Mucosa of descending colon (tissue), 3 donors: ENCODE data around the gene ARMC2. TPM values are rescaled to one million over a fixed set of nuclear protein-coding genes. Genes with fewer than 3 reads are reported as not detected.

Source experiments
- ATAC-seq: fragments of 200-7000 bp; cut with Tn5 transposase; one replicate; pipeline ENCODE4 v1.9.1; 2020; ENCODE audit warnings: mild to moderate bottlenecking, moderate library complexity
- DNase-seq, 3 donors: peaks; one replicate each; pipeline ENCODE4 v3.0.0-alpha.2; 2020
- H3K36me3 ChIP-seq: fragments of 200-600 bp; one replicate; pipeline ENCODE4 v1.8.0; 2021; ENCODE audit warnings: low read depth, mild to moderate bottlenecking
- H3K4me1 ChIP-seq: fragments of 200-600 bp; one replicate; pipeline ENCODE4 v1.8.0; 2021; ENCODE audit warnings: low read depth, mild to moderate bottlenecking
- H3K4me3 ChIP-seq: fragments of 200-600 bp; one replicate; pipeline ENCODE4 v1.8.0; 2021; ENCODE audit warnings: mild to moderate bottlenecking
- H3K9me3 ChIP-seq: fragments of 200-600 bp; one replicate; pipeline ENCODE4 v1.8.0; 2021; ENCODE audit warnings: mild to moderate bottlenecking
- CTCF ChIP-seq: fragments of 200-600 bp; IDR thresholded peaks from one replicate; pipeline ENCODE4 v1.8.0; 2022; ENCODE audit warnings: antibody characterized with exemption, mild to moderate bottlenecking
- intact Hi-C, 2 donors: fragments of 100-400 bp; cut with DNase I in 1 of 2; cut with micrococcal nuclease in 1 of 2; formaldehyde crosslinking; loops; one replicate each; pipeline versions ENCODE4 v1.11.0 to v1.11.1; 2022; cut with DNase I, micrococcal nuclease
- total RNA-seq, 3 donors: library from RNA; stranded (reverse); fragmentation: NEBNext Ultra II Directional in 2 of 3; extraction: Animal tissue kit (Norgen Biotek cat#: 25700) in 2 of 3; gene quantifications; one replicate each; pipeline versions ENCODE4 v1.2.1 to v1.2.4, GENCODE V29; 2021 to 2023
- donor health status: DM: no; HTN: no; CAD: no; lungs with moderate emphysema.
- donor health status: DM: no; HTN: no; CAD: no.
- donor health status: DM: no; HTN: yes; CAD: no.

The ARMC2 gene
- total RNA-seq, 3 donors from 2014 or later: 3.5 to 5.5 (median 4.8) TPM

DNA sequence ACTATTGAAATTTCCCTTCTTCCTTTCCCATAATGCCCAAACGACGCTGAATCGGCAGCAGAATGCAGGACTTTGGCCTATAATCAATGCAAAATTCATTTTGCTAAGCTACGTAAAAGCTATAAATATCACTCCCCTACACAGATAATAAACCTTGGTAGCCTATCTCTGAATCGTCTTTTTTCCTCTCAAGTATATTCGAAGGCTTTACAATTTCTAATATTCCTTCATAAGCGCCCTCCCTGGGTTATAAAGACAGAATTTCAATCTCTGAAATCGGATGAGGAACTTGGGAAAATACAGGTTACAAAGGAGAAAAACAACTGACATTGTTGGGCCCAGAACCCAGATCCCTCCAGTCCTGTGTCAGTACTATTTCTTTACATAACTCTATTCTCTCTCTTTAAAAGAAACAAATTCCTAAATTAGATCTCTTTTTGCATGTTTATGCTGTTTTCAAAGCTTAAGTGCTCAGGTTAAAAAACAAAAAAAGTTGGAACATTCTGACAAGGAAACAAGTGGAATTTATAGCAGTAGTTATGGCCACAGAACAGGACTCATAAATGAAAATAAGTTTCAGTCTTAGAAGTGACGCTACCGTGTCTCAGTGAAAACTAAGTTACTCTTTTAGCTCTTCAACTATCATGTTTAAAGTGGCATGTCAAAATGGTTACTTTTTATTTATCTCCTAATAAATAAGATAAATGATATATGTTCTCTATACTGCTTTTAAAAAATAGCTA is 161.9 kb downstream of the ARMC2 start:
- peaks cover 18% of the 10 kb centered on the region for H3K4me1 ChIP-seq
- intact Hi-C loops: no loop called here

GRCh38 chr6:109010705-109011102 is 162.5 kb downstream of the ARMC2 start:
- Histone ChIP-seq H3K36me3 (no peaks in the 10 kb centered on the region), H3K4me3 (no peak overlapping the region), H3K4me1 (peaks cover 18% of the 10 kb centered on the region), H3K9me3 (no peaks in the 10 kb centered on the region)
- no peak for TF ChIP-seq CTCF
- ATAC-seq (no peak), DNase-seq (no peak)
- intact Hi-C loops: no loop called here

More for the DNA sequence above, 161.9 kb downstream of the ARMC2 start:
- ATAC-seq (peak; percentile 4), DNase-seq (no peak)
- Histone ChIP-seq H3K9me3 (no peaks in the 10 kb centered on the region), H3K36me3 (no peaks in the 10 kb centered on the region), H3K4me3 (peak overlapping the region; percentile 84)
- TF ChIP-seq CTCF: no peak

DNA sequence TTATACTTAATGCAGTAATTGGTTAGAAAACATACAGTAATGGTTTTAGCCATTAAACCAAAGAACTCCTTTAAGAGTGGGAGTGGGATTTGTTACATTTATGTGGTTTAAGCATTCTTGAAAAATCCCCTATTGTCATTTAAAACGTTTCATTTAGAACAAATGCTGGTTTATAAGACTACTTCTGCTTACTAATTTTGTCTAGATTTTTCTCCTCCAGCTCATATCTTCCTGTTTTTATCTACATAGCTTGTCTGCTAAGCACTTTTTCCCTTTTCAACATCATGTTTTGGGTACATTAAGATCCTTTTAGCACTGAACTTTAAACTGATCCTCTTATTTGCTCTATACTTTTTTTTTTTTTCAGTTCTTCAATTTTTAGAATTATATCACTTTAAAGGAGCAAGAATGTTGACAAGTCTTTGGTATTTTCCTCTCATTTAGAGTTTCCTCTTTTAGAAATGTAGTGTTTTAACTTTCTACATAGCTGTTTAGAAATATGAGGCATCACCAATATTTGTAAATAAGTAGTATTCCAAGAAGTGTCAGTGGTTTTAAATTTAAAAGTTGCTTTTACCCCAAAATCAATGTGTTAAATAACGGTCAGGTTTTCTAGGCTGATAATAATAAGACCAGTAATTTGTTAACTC is 165.6 kb downstream of the ARMC2 start:
- H3K4me1 ChIP-seq: peaks cover 9% of the 10 kb centered on the region
- no peak for DNase-seq
- no peaks in the 10 kb centered on the region for H3K9me3 ChIP-seq
- TF ChIP-seq CTCF: no peak
- ATAC-seq: no peak
- no peak overlapping the region for H3K4me3 ChIP-seq
- no peaks in the 10 kb centered on the region for H3K36me3 ChIP-seq
- intact Hi-C loops: no loop called here

- intact Hi-C loops: no loop called here
- ATAC-seq (no peak), DNase-seq (no peak)
- no peak for TF ChIP-seq CTCF
- Histone ChIP-seq H3K4me1 (peaks cover 9% of the 10 kb centered on the region), H3K36me3 (no peaks in the 10 kb centered on the region), H3K9me3 (no peaks in the 10 kb centered on the region), H3K4me3 (no peak overlapping the region)
These were observed 166.4 kb downstream of the ARMC2 start for GRCh38 chr6:109014606-109015005.

GRCh38 chr6:109015176-109015575 is 167.0 kb downstream of the ARMC2 start:
- intact Hi-C loops: no loop called here
- DNase-seq: no peak
- Histone ChIP-seq H3K36me3 (no peaks in the 10 kb centered on the region), H3K4me1 (peaks cover 9% of the 10 kb centered on the region), H3K9me3 (no peaks in the 10 kb centered on the region), H3K4me3 (no peak overlapping the region)
- TF ChIP-seq CTCF: no peak
- ATAC-seq: no peak
